ENCODE measurements around the gene GATA5. TPM values are rescaled to one million over a fixed set of nuclear protein-coding genes. Genes with fewer than 3 reads are reported as not detected.

Gene GATA5
- total RNA-seq, 1 donor from 2014 or later, result 0.22 TPM

- DNase-seq (ENCODE audit: low spot score) (no peak), ATAC-seq (no peak)
- intact Hi-C loops (cut with DNase I), result no loop called here
These were observed 2.1 kb upstream of the GATA5 start for GRCh38 chr20:62477669-62478455.

GRCh38 chr20:62476056-62476838 is 452 bp upstream of the GATA5 start:
- DNase-seq (ENCODE audit: low spot score) (no peak), ATAC-seq (no peak)
- intact Hi-C loops (cut with DNase I), result no loop called here

DNA sequence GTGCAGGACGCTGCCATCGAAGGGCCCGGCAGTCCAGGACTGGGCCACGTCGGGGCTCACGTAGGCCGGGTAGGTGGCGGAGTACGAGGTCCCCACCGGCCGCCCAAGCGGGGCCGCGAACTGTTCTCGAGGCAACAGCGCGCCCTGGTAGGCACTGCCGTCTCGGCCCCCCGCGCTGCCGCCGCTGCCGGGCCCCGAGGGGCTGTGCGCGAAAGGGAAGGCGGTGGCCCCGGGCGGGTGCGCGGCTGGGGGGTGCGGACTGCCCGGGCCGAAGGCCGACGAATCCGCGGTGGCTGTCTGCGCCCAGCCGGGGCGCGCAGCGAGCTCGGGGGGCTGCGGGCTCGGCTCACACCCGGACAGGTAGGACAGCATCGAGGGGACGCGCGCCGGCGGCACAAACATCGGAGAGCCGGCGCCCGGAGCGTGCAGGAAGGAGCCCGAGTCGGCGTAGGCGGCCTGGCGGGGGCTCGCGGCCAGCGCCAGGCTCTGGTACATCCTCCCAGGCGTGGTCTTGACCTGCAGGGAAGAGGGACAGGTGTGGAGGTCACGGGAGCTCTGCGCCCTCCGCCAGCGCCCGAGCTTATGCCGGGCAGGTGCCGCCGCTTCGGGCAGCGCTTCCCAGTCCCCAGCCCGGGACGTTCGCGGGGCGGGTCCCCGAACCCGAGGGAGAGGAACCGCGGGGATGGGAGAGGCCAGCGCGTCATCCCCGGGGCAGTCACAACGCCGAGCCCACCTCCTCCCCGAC is 596 bp downstream of the GATA5 start:
- ATAC-seq (no peak), DNase-seq (ENCODE audit: low spot score) (no peak)
- intact Hi-C loops (cut with DNase I), result no loop called here

GRCh38 chr20:62474604-62475026 is 1.2 kb downstream of the GATA5 start:
- DNase-seq (ENCODE audit: low spot score) (no peak), ATAC-seq (no peak)
- intact Hi-C loops (cut with DNase I), result no loop called here

GRCh38 chr20:62473717-62474603 is 1.8 kb downstream of the GATA5 start:
- intact Hi-C loops (cut with DNase I), result no loop called here
- no peak for ATAC-seq
- no peak for DNase-seq (ENCODE audit: low spot score)

GRCh38 chr20:62472941-62473585 is 2.7 kb downstream of the GATA5 start:
- DNase-seq (ENCODE audit: low spot score) (no peak), ATAC-seq (no peak)
- intact Hi-C loops (cut with DNase I), result no loop called here

DNA sequence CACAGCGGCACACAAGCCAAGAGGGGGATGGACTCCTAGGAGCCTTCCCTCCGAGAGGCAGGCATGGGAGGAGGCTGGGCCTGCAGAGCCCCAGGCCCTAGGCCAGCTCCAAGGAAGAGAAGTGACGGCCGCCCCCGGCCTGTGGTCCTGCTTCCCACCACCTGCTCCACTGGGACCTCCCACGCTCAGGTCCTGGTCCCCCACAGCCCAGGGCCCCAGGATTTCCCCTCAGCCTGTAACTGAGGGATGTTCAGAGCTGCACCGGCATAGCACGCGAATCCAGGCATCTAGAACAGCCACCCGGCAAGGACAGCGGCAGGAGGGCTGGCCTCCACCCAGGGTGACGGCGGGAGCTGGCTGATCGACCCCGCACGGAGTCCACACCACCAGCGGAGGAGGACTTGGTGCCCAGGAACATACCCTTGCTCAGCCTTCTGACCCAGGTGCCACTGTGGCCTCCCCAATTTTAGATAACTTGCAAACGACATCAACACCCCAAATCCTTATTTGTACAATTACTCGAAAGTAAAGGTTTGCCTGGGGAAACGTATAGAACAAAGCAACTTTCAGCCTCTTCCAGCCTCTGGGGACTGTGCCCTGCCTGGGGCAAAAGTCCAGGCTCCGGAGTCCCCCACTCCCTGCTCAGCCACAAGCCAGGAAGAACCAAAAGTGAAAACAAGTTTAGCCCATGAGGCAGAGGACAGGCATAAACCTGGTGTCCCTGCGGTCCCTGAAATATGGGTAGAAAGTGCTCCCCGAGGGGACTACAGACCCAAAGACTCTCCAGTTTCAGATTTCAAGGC is 3.5 kb downstream of the GATA5 start:
- no peak for ATAC-seq
- no peak for DNase-seq (ENCODE audit: low spot score)
- intact Hi-C loops (cut with DNase I), result no loop called here

- no peak for ATAC-seq
- intact Hi-C loops (cut with DNase I), result no loop called here
- no peak for DNase-seq (ENCODE audit: low spot score)
These were observed 5.3 kb downstream of the GATA5 start for GRCh38 chr20:62470459-62470858.

DNA sequence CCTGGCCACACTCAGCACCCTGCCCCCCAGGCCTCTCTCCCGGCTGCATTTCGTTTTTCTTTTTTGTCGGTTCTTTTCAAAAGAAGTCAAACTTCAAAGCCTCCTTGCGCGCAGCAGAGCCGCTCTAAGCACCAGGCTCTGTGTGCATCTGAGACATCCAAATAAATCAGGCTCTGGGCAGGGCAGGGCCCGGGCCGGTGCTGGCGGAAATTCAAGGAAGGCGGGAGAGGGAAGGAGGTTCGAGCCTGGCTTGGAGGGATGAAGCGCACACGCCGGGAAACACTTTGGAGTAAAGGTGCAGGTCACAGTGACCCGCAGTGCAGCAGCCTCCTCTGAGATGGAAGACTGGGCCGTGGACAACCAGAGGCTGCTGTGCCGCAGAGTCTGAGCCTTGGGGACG is 5.8 kb downstream of the GATA5 start:
- intact Hi-C loops (cut with DNase I), result no loop called here

DNA sequence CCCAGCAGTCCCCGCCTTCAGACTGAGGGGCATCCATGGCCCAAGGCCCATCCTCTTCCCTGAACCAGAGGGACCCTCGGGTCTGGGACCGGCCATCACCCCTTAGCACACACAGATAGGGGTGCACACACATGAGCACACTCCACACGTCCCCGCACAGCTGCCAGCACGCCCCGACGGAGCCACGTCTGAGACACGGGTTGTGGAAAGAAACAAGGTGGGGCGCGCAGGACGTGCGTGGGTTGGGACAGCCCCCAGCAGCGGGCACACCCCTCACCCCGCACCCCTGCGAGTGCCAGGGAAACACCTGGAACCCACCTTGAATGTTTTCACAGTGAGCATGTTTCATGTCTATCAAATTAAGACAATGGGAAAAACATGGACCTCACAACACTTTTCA is 6.4 kb downstream of the GATA5 start:
- intact Hi-C loops (cut with DNase I), result loop anchor here (5.0 kb wide), 1 partner anchor 1643 kb away; no protein-coding TSS in a partner anchor
- ATAC-seq (no peak), DNase-seq (ENCODE audit: low spot score) (no peak)

More for the DNA sequence above, 5.8 kb downstream of the GATA5 start:
- ATAC-seq (no peak), DNase-seq (ENCODE audit: low spot score) (no peak)

DNA sequence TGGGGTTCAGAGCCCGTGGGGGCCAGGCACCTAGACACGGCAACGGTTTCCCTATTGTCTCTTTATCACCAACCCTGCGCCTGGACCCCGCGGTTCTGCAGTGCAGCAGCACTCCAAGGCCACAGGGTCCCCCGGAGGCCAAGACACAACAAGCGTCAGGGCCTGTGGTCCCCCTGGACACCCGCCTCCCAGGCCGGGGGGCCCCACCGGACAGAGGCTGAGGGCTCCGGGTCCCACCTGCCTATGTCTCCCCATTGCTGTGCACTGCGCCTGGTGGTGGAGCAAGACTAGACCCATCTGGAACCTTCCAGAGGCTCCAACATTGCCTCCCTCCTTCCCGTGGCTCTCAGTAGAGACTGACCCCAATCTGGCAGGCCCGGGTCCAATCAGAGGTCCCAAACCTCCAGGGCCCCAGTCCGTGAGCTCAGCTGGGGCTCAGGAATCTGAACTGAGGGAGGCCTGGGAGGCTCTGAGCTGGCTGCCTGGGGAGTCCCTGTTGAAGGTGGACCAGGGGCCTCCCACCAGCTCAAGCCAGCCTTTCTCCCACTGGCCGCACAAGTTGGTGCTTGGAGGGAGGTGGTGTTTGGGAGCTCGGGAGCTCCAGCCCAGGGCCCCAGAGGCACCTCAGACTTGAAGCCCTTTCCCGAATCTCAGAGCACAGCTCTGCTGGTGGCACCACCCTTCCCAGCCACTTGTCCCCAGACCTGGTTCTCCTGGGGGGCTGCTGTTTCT is 8.8 kb downstream of the GATA5 start:
- DNase-seq (ENCODE audit: low spot score) (no peak), ATAC-seq (no peak)
- intact Hi-C loops (cut with DNase I), result loop anchor here (5.0 kb wide), 1 partner anchor 1645 kb away; no protein-coding TSS in a partner anchor

GRCh38 chr20:62466072-62466760 is 9.6 kb downstream of the GATA5 start:
- DNase-seq (ENCODE audit: low spot score), result no peak
- no peak for ATAC-seq
- intact Hi-C loops (cut with DNase I), result loop anchor here (5.0 kb wide), 1 partner anchor 1646 kb away; no protein-coding TSS in a partner anchor

- intact Hi-C loops (cut with DNase I), result loop anchor here (5.0 kb wide), 1 partner anchor 1647 kb away; no protein-coding TSS in a partner anchor
- DNase-seq (ENCODE audit: low spot score), result no peak
- ATAC-seq, result no peak
These were observed 10.8 kb downstream of the GATA5 start for GRCh38 chr20:62464990-62465389.

DNA sequence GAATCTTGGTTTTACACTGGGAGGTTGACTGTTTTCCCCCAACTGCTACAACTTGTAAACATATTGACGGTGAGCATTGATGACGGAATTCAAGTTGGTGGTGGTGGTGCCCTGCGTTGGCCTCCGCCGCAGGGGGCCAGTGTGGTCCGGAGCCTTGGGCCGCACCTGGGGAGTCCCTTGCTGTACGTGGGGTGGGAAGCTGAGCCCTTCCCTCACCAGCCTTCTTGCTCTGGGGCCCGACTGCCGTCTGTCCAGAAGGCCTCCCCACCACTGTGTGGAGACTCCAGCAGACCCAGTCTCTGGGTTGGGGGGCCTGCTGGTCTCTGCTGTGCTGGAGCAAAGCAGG is 11.4 kb downstream of the GATA5 start:
- intact Hi-C loops (cut with DNase I), result no loop called here

GRCh38 chr20:62463651-62464424 is 12.0 kb downstream of the GATA5 start:
- ATAC-seq (no peak), DNase-seq (ENCODE audit: low spot score) (no peak)
- intact Hi-C loops (cut with DNase I), result no loop called here

More for the DNA sequence above, 11.4 kb downstream of the GATA5 start:
- ATAC-seq, result no peak
- no peak for DNase-seq (ENCODE audit: low spot score)
